Measurements from ENCODE around the gene ZBTB16. TPM values are rescaled to one million over a fixed set of nuclear protein-coding genes. Genes with fewer than 3 reads are reported as not detected.

Gene ZBTB16
- polyA plus RNA-seq, 1 donor, result 2.8 TPM

- no peak for DNase-seq
- H3K9me3 ChIP-seq (ENCODE audit: control insufficient read depth, low read depth, low read length), result no peaks in the 10 kb centered on the region
- H3K36me3 ChIP-seq (ENCODE audit: control insufficient read depth, insufficient read depth, low read length), result no peaks in the 10 kb centered on the region
- WGBS (ENCODE audit: insufficient coverage, low lambda C conversion rate), result 100% methylated on average over 2 of the region's 4 CpGs
- H3K27ac ChIP-seq (ENCODE audit: low read length), result no peak overlapping the region
- no peaks in the 10 kb centered on the region for H3K27me3 ChIP-seq (ENCODE audit: control insufficient read depth, insufficient read depth, low read length)
- H3K4me3 ChIP-seq (ENCODE audit: low read length), result no peak overlapping the region
- H3K4me1 ChIP-seq (ENCODE audit: control insufficient read depth, insufficient read depth, low read length), result peaks cover 15% of the 10 kb centered on the region
Measured at GRCh38 chr11:114138411-114138810, 78.9 kb downstream of the ZBTB16 start.

DNA sequence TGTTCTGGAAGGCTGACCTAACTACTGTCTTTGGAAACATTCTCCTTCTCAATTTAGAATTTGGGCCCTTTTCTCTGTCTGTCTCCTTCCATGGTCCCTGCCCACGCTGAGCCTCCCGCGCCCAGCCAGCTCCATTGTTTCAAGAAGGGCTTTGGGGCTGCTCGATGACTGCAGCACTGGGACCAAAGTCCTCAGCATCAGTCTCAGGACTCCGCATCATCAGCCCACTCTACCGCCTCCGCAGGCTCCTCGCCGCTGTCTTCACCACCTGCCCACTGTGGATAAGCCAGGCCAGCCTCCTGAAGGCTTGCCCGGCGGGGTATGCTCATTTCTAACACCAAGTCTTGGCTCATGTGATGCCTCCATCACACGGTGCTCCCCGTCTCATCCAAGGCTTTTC, 81.3 kb downstream of the ZBTB16 start:
- Histone ChIP-seq H3K4me1 (ENCODE audit: control insufficient read depth, insufficient read depth, low read length) (peaks cover 15% of the 10 kb centered on the region), H3K9me3 (ENCODE audit: control insufficient read depth, low read depth, low read length) (no peaks in the 10 kb centered on the region), H3K27ac (ENCODE audit: low read length) (no peak overlapping the region), H3K4me3 (ENCODE audit: low read length) (no peak overlapping the region), H3K36me3 (ENCODE audit: control insufficient read depth, insufficient read depth, low read length) (no peaks in the 10 kb centered on the region), H3K27me3 (ENCODE audit: control insufficient read depth, insufficient read depth, low read length) (no peaks in the 10 kb centered on the region)
- WGBS (ENCODE audit: insufficient coverage, low lambda C conversion rate), result no CpG with 5 or more reads among the region's 13 CpGs
- no peak for DNase-seq

GRCh38 chr11:114141863-114142580, 82.5 kb downstream of the ZBTB16 start:
- DNase-seq, result no peak
- no peaks in the 10 kb centered on the region for H3K9me3 ChIP-seq (ENCODE audit: control insufficient read depth, low read depth, low read length)
- no peaks in the 10 kb centered on the region for H3K27me3 ChIP-seq (ENCODE audit: control insufficient read depth, insufficient read depth, low read length)
- no peak overlapping the region for H3K4me3 ChIP-seq (ENCODE audit: low read length)
- peaks cover 6% of the 10 kb centered on the region for H3K4me1 ChIP-seq (ENCODE audit: control insufficient read depth, insufficient read depth, low read length)
- WGBS (ENCODE audit: insufficient coverage, low lambda C conversion rate), result 60% methylated on average over 2 of the region's 10 CpGs
- no peaks in the 10 kb centered on the region for H3K36me3 ChIP-seq (ENCODE audit: control insufficient read depth, insufficient read depth, low read length)
- H3K27ac ChIP-seq (ENCODE audit: low read length), result no peak overlapping the region

DNA sequence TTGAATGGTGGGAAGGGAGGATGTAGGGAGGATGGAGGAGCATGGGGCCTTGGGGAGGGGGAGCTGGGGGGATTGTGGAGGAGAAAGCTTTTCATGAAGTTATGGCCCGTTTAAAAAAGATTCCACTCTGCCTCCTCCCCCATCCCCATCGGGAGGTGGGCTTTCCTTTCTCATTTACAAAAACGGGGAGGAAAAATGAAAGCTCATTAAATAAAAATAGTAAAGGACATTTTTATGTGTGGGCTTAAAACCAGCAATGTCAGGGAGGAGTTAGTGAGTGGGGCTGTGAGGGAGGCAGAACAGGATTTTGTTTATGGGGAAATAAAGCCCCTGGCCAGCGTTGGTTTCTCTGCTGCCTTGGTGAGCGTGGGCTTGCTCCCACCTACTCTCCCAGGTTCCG, 83.2 kb downstream of the ZBTB16 start:
- Histone ChIP-seq H3K4me1 (ENCODE audit: control insufficient read depth, insufficient read depth, low read length) (peaks cover 6% of the 10 kb centered on the region), H3K4me3 (ENCODE audit: low read length) (no peak overlapping the region), H3K36me3 (ENCODE audit: control insufficient read depth, insufficient read depth, low read length) (no peaks in the 10 kb centered on the region), H3K27ac (ENCODE audit: low read length) (no peak overlapping the region), H3K27me3 (ENCODE audit: control insufficient read depth, insufficient read depth, low read length) (no peaks in the 10 kb centered on the region), H3K9me3 (ENCODE audit: control insufficient read depth, low read depth, low read length) (no peaks in the 10 kb centered on the region)
- WGBS (ENCODE audit: insufficient coverage, low lambda C conversion rate), result no CpG with 5 or more reads among the region's 6 CpGs
- DNase-seq, result no peak

GRCh38 chr11:114145166-114145775, 85.8 kb downstream of the ZBTB16 start:
- DNase-seq, result no peak
- WGBS (ENCODE audit: insufficient coverage, low lambda C conversion rate), result 75% methylated on average over 2 of the region's 2 CpGs
- Histone ChIP-seq H3K9me3 (ENCODE audit: control insufficient read depth, low read depth, low read length) (no peaks in the 10 kb centered on the region), H3K4me3 (ENCODE audit: low read length) (no peak overlapping the region), H3K27me3 (ENCODE audit: control insufficient read depth, insufficient read depth, low read length) (no peaks in the 10 kb centered on the region), H3K27ac (ENCODE audit: low read length) (no peak overlapping the region), H3K36me3 (ENCODE audit: control insufficient read depth, insufficient read depth, low read length) (no peaks in the 10 kb centered on the region), H3K4me1 (ENCODE audit: control insufficient read depth, insufficient read depth, low read length) (peaks cover 6% of the 10 kb centered on the region)

DNA sequence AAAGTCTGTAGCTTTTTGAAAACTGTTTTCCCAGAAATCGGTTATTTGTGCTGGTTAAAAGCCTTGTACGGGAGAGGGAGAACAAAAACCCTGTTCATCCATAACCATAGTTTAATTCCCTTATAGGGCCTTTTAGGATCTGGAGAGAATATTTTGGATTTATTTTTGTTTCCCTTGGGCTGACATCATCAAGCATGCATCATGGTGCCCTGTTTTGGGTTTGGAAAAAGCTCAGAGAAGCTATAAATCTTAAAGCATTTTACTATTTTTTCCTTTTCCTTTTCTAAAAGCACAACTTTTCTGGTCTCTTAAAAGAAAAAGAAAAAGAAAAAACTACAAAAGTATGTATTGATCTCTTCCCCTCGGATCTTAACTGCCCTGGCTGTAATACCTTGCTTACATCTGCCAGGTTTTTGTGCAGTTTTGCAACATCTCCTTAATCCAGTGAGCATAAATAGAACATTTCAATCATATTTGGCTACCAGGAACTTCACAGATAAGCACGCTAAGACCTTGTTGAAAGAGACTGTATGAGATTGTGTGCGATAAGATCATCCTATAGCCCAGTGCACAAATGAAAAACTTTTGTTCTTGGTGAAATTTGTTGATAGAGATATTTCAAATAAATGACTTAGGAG, 88.0 kb downstream of the ZBTB16 start:
- H3K27ac ChIP-seq (ENCODE audit: low read length), result peak overlapping the region; percentile 11
- no peak for DNase-seq
- WGBS (ENCODE audit: insufficient coverage, low lambda C conversion rate), result 72% methylated on average over 4 of the region's 5 CpGs
- no peaks in the 10 kb centered on the region for H3K36me3 ChIP-seq (ENCODE audit: control insufficient read depth, insufficient read depth, low read length)
- no peaks in the 10 kb centered on the region for H3K4me1 ChIP-seq (ENCODE audit: control insufficient read depth, insufficient read depth, low read length)
- H3K4me3 ChIP-seq (ENCODE audit: low read length), result no peak overlapping the region
- no peaks in the 10 kb centered on the region for H3K9me3 ChIP-seq (ENCODE audit: control insufficient read depth, low read depth, low read length)
- H3K27me3 ChIP-seq (ENCODE audit: control insufficient read depth, insufficient read depth, low read length), result no peaks in the 10 kb centered on the region

GRCh38 chr11:114148013-114148382, 88.5 kb downstream of the ZBTB16 start:
- H3K4me1 ChIP-seq (ENCODE audit: control insufficient read depth, insufficient read depth, low read length), result no peaks in the 10 kb centered on the region
- H3K27ac ChIP-seq (ENCODE audit: low read length), result peak overlapping the region; percentile 11
- DNase-seq, result no peak
- WGBS (ENCODE audit: insufficient coverage, low lambda C conversion rate), result 60% methylated on average over 1 of the region's 5 CpGs
- H3K27me3 ChIP-seq (ENCODE audit: control insufficient read depth, insufficient read depth, low read length), result no peaks in the 10 kb centered on the region
- no peaks in the 10 kb centered on the region for H3K36me3 ChIP-seq (ENCODE audit: control insufficient read depth, insufficient read depth, low read length)
- no peak overlapping the region for H3K4me3 ChIP-seq (ENCODE audit: low read length)
- H3K9me3 ChIP-seq (ENCODE audit: control insufficient read depth, low read depth, low read length), result no peaks in the 10 kb centered on the region

DNA sequence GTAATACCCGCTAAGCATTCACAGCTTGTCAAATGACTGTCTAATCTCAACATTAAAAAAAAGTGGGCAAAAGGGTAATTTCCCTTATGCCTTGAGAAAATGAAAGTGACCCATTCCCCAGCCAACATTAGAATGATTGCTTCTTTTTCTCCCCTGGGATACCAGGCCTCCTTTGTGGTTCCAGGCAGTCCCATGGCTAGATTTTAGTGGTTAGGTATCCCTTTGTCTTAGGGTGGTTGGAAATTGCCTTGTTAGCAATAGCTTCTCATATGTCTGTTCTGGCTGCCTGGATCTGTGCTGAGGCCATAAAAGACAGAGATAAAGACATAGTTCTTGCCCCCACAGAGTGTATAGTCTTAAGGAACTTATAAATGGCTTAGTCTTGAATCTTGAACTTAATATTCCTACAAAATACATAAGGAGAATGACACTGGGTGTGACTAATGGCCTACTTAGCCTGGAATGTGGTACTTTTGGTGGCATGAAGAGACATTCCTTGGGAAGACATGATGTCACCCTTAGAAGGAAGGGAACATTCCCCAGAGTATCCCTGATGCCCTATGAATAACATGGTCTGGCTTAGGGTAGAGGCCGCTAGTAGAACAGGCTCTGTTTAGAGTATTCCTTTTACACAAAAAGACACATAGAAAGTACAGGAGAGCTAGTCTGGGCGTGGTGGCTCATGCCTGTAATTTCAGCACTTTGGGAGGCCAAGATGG, 90.3 kb downstream of the ZBTB16 start:
- peak in 1 of 2 donors; percentile 51 for DNase-seq
- Histone ChIP-seq H3K9me3 (ENCODE audit: control insufficient read depth, low read depth, low read length) (no peaks in the 10 kb centered on the region), H3K36me3 (ENCODE audit: control insufficient read depth, insufficient read depth, low read length) (no peaks in the 10 kb centered on the region), H3K4me3 (ENCODE audit: low read length) (no peak overlapping the region), H3K27ac (ENCODE audit: low read length) (no peak overlapping the region), H3K27me3 (ENCODE audit: control insufficient read depth, insufficient read depth, low read length) (no peaks in the 10 kb centered on the region), H3K4me1 (ENCODE audit: control insufficient read depth, insufficient read depth, low read length) (peaks cover 7% of the 10 kb centered on the region)
- WGBS (ENCODE audit: insufficient coverage, low lambda C conversion rate), result 80% methylated on average over 1 of the region's 3 CpGs

GRCh38 chr11:114150671-114151070, 91.2 kb downstream of the ZBTB16 start:
- H3K4me3 ChIP-seq (ENCODE audit: low read length), result no peak overlapping the region
- WGBS (ENCODE audit: insufficient coverage, low lambda C conversion rate), result 89% methylated on average over 1 of the region's 6 CpGs
- peaks cover 13% of the 10 kb centered on the region for H3K4me1 ChIP-seq (ENCODE audit: control insufficient read depth, insufficient read depth, low read length)
- H3K9me3 ChIP-seq (ENCODE audit: control insufficient read depth, low read depth, low read length), result no peaks in the 10 kb centered on the region
- H3K27me3 ChIP-seq (ENCODE audit: control insufficient read depth, insufficient read depth, low read length), result no peaks in the 10 kb centered on the region
- no peaks in the 10 kb centered on the region for H3K36me3 ChIP-seq (ENCODE audit: control insufficient read depth, insufficient read depth, low read length)
- no peak overlapping the region for H3K27ac ChIP-seq (ENCODE audit: low read length)
- DNase-seq, result no peak

- WGBS (ENCODE audit: insufficient coverage, low lambda C conversion rate), result no CpG with 5 or more reads among the region's 2 CpGs
- no peaks in the 10 kb centered on the region for H3K9me3 ChIP-seq (ENCODE audit: control insufficient read depth, low read depth, low read length)
- no peak for DNase-seq
- no peaks in the 10 kb centered on the region for H3K36me3 ChIP-seq (ENCODE audit: control insufficient read depth, insufficient read depth, low read length)
- no peak overlapping the region for H3K4me3 ChIP-seq (ENCODE audit: low read length)
- no peak overlapping the region for H3K27ac ChIP-seq (ENCODE audit: low read length)
- H3K27me3 ChIP-seq (ENCODE audit: control insufficient read depth, insufficient read depth, low read length), result no peaks in the 10 kb centered on the region
- H3K4me1 ChIP-seq (ENCODE audit: control insufficient read depth, insufficient read depth, low read length), result peaks cover 13% of the 10 kb centered on the region
Measured at GRCh38 chr11:114151631-114152030, 92.1 kb downstream of the ZBTB16 start.
